SK-N-SH (cell line): Measurements from ENCODE around the gene CHL1. TPM values are rescaled to one million over a fixed set of nuclear protein-coding genes. Genes with fewer than 3 reads are reported as not detected.

ENCODE experiments used
- CTCF ChIA-PET: fragments of 300-600, 350-600 bp; formaldehyde crosslinking; extraction: SDS; loops from one replicate; lab custom pipeline; 2021; lab: Yijun Ruan, JAX
- POLR2A ChIA-PET: fragments of 350-600 bp; sonication (Branson Sonifier 250); formaldehyde crosslinking; extraction: SDS; loops from one replicate; lab custom pipeline; 2020; ENCODE audit warnings: antibody characterized with exemption, inconsistent platforms; lab: Yijun Ruan, JAX
- DNase-seq: peaks from one replicate; pipeline ENCODE4 v3.0.0; 2012
- H2AFZ ChIP-seq: fragments of 200-600 bp; sonication (generic); 2 replicates; pipeline ENCODE4 v1.8.1; 2016; ENCODE audit warnings: antibody characterized with exemption, mild to moderate bottlenecking, low read depth
- H3F3A ChIP-seq: fragments of 200-600 bp; sonication (generic); replicated peaks from 2 replicates; pipeline ENCODE3; 2016; ENCODE audit warnings: antibody characterized with exemption, mild to moderate bottlenecking; ENCODE audit not compliant: insufficient read depth
- H3K27ac ChIP-seq, 2 experiments: fragments of 200-500 bp in 1 of 2; fragments of 200-600 bp in 1 of 2; sonication (Bioruptor generic) in 1 of 2; sonication (generic), shearing (Covaris generic) in 1 of 2; 2 replicates each; pipeline versions ENCODE4 v1.5.1 to v1.6.1; 2014 to 2016; ENCODE audit warnings: low read depth in 2 of 2, inconsistent platforms in 1 of 2, low read length in 1 of 2, mild to moderate bottlenecking in 1 of 2, mixed read lengths in 1 of 2
- H3K27me3 ChIP-seq: fragments of 200-600 bp; sonication (generic), shearing (Covaris generic); 2 replicates; pipeline ENCODE4 v1.6.1; 2016; ENCODE audit warnings: mixed run types; ENCODE audit not compliant: insufficient read depth
- H3K36me3 ChIP-seq, 2 experiments: fragments of 200-500 bp in 1 of 2; fragments of 200-600 bp in 1 of 2; sonication (Bioruptor generic) in 1 of 2; sonication (generic) in 1 of 2; replicated peaks in 1 of 2; 2 replicates each; pipeline versions ENCODE3 to v1.5.1; 2014 to 2016; ENCODE audit warnings: low read length in 1 of 2, mild to moderate bottlenecking in 1 of 2; ENCODE audit not compliant: insufficient read depth in 2 of 2, control insufficient read depth in 1 of 2
- H3K4me1 ChIP-seq, 2 experiments: fragments of 200-500 bp in 1 of 2; fragments of 200-600 bp in 1 of 2; sonication (Bioruptor generic) in 1 of 2; sonication (generic), shearing (Covaris generic) in 1 of 2; 2 replicates each; pipeline versions ENCODE4 v1.5.1 to v1.6.1; 2014 to 2016; ENCODE audit warnings: low read depth in 1 of 2, low read length in 1 of 2, mixed run types in 1 of 2; ENCODE audit not compliant: insufficient read depth in 2 of 2, control insufficient read depth in 1 of 2
- H3K4me2 ChIP-seq: fragments of 200-600 bp; sonication (generic), shearing (Covaris generic); 2 replicates; pipeline ENCODE4 v1.6.1; 2017; ENCODE audit warnings: mixed run types
- H3K4me3 ChIP-seq, 2 experiments: fragments of 200-500 bp in 1 of 2; fragments of 200-600 bp in 1 of 2; sonication (Bioruptor generic) in 1 of 2; sonication (generic), shearing (Covaris generic) in 1 of 2; 2 replicates each; pipeline versions ENCODE4 v1.5.1 to v1.8.1; 2014 to 2016; ENCODE audit warnings: low read depth in 2 of 2, inconsistent platforms in 1 of 2, low read length in 1 of 2, mild to moderate bottlenecking in 1 of 2, mixed read lengths in 1 of 2, moderate library complexity in 1 of 2
- H3K79me2 ChIP-seq: fragments of 200-600 bp; sonication (generic); 2 replicates; pipeline ENCODE4 v1.8.1; 2017; ENCODE audit warnings: mild to moderate bottlenecking; ENCODE audit not compliant: insufficient read depth
- H3K9ac ChIP-seq: fragments of 200-600 bp; sonication (generic); 2 replicates; pipeline ENCODE4 v1.6.1; 2017; ENCODE audit warnings: mixed run types
- H3K9me2 ChIP-seq: fragments of 200-600 bp; sonication (generic); 2 replicates; pipeline ENCODE4 v1.6.1; 2017; ENCODE audit warnings: mixed run types
- H3K9me3 ChIP-seq: fragments of 200-600 bp; sonication (generic); 2 replicates; pipeline ENCODE4 v1.6.1; 2017; ENCODE audit warnings: mixed run types, mild to moderate bottlenecking, moderate library complexity
- H4K20me1 ChIP-seq: fragments of 200-600 bp; sonication (generic); 2 replicates; pipeline ENCODE4 v1.6.1; 2017; ENCODE audit warnings: mild to moderate bottlenecking, mixed run types; ENCODE audit not compliant: insufficient read depth
- ELF1 ChIP-seq: IDR thresholded peaks from 2 replicates; pipeline ENCODE4 v1.4.0; 2012
- EZH2phosphoT487 ChIP-seq: fragments of 200-600 bp; sonication (generic); IDR thresholded peaks from 2 replicates; pipeline ENCODE4 v1.6.1; 2017; ENCODE audit warnings: low read depth, mixed run types, mild to moderate bottlenecking, antibody characterized with exemption, moderate library complexity, borderline replicate concordance
- GABPA ChIP-seq: IDR thresholded peaks from 2 replicates; pipeline ENCODE4 v1.4.0; 2012; ENCODE audit warnings: low read depth, mild to moderate bottlenecking
- GATA2 ChIP-seq: sonication (generic); formaldehyde crosslinking; IDR thresholded peaks from 2 replicates; pipeline ENCODE4 v1.5.0; 2020; ENCODE audit warnings: mild to moderate bottlenecking, missing genetic modification reagents
- IRF3 ChIP-seq: fragments of 150-350 bp; IDR thresholded peaks from 2 replicates; pipeline ENCODE4 v1.6.1; 2016; ENCODE audit warnings: mild to moderate bottlenecking, low read depth, low read length
- MEF2A ChIP-seq: IDR thresholded peaks from 2 replicates; pipeline ENCODE4 v1.4.0; 2012; ENCODE audit warnings: low read depth, borderline replicate concordance
- NFIC ChIP-seq: IDR thresholded peaks from 2 replicates; pipeline ENCODE4 v1.4.0; 2012; ENCODE audit warnings: borderline replicate concordance
- POLR2AphosphoS5 ChIP-seq: IDR thresholded peaks from 2 replicates; pipeline ENCODE4 v1.6.1; 2012; ENCODE audit warnings: low read depth, low read length
- RAD21 ChIP-seq: IDR thresholded peaks from 2 replicates; pipeline ENCODE4 v1.6.1; 2012; ENCODE audit warnings: mild to moderate bottlenecking, low read length
- RCOR1 ChIP-seq: fragments of 150-350 bp; IDR thresholded peaks from 2 replicates; pipeline ENCODE4 v1.6.1; 2017; ENCODE audit warnings: antibody characterized with exemption, low read length
- REST ChIP-seq: IDR thresholded peaks from 2 replicates; pipeline ENCODE4 v1.6.1; 2012; ENCODE audit warnings: mild to moderate bottlenecking, low read depth, low read length, moderate library complexity
- RFX5 ChIP-seq: IDR thresholded peaks from 2 replicates; pipeline ENCODE4 v1.6.1; 2012; ENCODE audit warnings: mild to moderate bottlenecking, improper control_type of control experiment, low read length
- RXRA ChIP-seq: IDR thresholded peaks from 2 replicates; pipeline ENCODE4 v1.4.0; 2012; ENCODE audit warnings: low read depth, mild to moderate bottlenecking, borderline replicate concordance
- SIN3A ChIP-seq: IDR thresholded peaks from 2 replicates; pipeline ENCODE4 v1.6.1; 2012; ENCODE audit warnings: low read depth, mild to moderate bottlenecking, low read length, moderate library complexity, borderline replicate concordance
- SMC3 ChIP-seq: IDR thresholded peaks from 2 replicates; pipeline ENCODE4 v1.6.1; 2012; ENCODE audit warnings: low read depth, low read length, improper control_type of control experiment
- TAF1 ChIP-seq: IDR thresholded peaks from 2 replicates; pipeline ENCODE4 v1.6.1; 2012; ENCODE audit warnings: low read depth, mild to moderate bottlenecking, low read length, moderate library complexity, borderline replicate concordance
- TEAD4 ChIP-seq: IDR thresholded peaks from 2 replicates; pipeline ENCODE4 v1.4.0; 2012; ENCODE audit warnings: mild to moderate bottlenecking, borderline replicate concordance; ENCODE audit not compliant: insufficient read depth
- USF1 ChIP-seq: IDR thresholded peaks from 2 replicates; pipeline ENCODE4 v1.4.0; 2012; ENCODE audit warnings: low read depth, borderline replicate concordance
- YY1 ChIP-seq: IDR thresholded peaks from 2 replicates; pipeline ENCODE4 v1.4.0; 2012; ENCODE audit warnings: low read depth, mild to moderate bottlenecking
- WGBS: methylation state at CpG from one replicate; pipeline ENCODE4 v1.1.6; 2017; ENCODE audit warnings: low lambda C conversion rate; 5-methylcytosine and 5-hydroxymethylcytosine counted together
- polyA plus RNA-seq, 3 experiments: library from polyadenylated mRNA; depleted of rRNA; stranded (reverse); fragments of >200 nt; gene quantifications; 2 replicates each; pipeline ENCODE4 v1.2.3, GENCODE V29; 2012
- TF ChIP-seq, protein P1 (sequence below): fragments of 150-350 bp; IDR thresholded peaks from 2 replicates; pipeline ENCODE4 v1.6.1; 2017; ENCODE audit warnings: antibody characterized with exemption, low read length, low read depth, borderline replicate concordance

Gene CHL1
- polyA plus RNA-seq, 1 of the 3 experiments (the other 2 are of a cell fraction): not detected

DNA sequence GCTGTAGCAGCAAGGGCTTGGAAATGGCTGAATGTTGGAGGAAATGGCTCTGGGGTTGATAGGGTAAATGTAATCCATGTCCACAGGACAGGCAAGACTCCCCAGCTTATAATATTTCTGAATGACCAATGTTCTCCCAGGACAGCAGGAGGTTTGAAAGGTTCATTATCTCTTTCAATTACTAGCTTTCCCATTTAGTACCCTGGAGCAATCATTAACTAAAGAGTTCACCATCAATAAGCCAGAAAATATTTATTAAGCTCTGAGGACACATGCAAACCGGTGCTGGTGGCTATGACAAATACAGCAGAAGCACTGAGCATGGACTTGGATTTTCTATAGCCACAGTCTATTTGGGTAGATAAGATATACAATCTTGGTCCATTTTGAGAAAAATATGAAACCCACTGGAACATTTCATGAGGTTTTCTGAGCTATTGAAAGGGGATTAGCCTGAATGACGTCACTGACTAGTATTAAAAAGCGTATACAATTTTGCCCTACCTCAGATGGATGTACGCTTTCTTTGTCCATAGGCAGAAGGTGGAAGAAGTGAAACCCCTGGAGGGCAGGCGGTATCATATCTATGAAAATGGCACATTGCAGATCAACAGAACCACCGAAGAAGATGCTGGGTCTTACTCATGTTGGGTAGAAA lies 166.2 kb downstream of the CHL1 start (continued):
- no peak for TF ChIP-seq IRF3
- TF ChIP-seq, protein P1, sequence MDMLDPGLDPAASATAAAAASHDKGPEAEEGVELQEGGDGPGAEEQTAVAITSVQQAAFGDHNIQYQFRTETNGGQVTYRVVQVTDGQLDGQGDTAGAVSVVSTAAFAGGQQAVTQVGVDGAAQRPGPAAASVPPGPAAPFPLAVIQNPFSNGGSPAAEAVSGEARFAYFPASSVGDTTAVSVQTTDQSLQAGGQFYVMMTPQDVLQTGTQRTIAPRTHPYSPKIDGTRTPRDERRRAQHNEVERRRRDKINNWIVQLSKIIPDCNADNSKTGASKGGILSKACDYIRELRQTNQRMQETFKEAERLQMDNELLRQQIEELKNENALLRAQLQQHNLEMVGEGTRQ: no peak

DNA sequence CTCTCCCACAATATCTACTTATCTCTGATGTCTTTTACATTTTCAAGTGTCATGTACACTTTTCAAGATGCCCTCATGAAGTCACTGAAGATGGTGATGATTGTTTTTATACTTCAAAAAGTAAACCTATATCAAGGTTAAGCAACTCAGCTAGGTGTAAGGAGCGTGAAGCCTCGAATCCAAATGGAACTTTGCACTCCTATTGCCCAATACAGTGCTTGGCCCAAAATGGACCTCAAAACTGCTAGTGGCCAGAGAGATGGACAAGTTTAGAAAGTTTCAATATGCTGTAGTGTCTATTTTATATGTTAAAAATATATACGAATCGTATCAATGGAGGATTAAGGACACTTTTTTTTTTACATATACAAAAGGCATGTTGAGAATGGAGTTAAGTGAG lies 167.7 kb downstream of the CHL1 start:
- Histone ChIP-seq H3K4me3 (no peak overlapping the region), H3K9me3 (no peaks in the 10 kb centered on the region), H3K4me2 (no peak overlapping the region), H3K36me3 (no peaks in the 10 kb centered on the region), H3K27me3 (no peaks in the 10 kb centered on the region), H4K20me1 (no peaks in the 10 kb centered on the region), H2AFZ (no peak overlapping the region), H3K79me2 (no peaks in the 10 kb centered on the region), H3K9me2 (no peaks in the 10 kb centered on the region), H3K4me1 (no peaks in the 10 kb centered on the region), H3F3A (no peaks in the 10 kb centered on the region), H3K27ac (no peak overlapping the region), H3K9ac (no peak overlapping the region)
- WGBS: 36% methylated on average over 4 of the region's 4 CpGs
- POLR2A ChIA-PET: no interaction called here
- CTCF ChIA-PET: interaction anchor here (0.9 kb wide), 1 partner anchor 10 kb away, joined by 5 read pairs; no protein-coding TSS in a partner anchor
- TF ChIP-seq YY1 (no peak), SMC3 (no peak), POLR2AphosphoS5 (no peak), RAD21 (no peak), RFX5 (no peak)
- no peak for DNase-seq

GRCh38 chr3:365268-365667 lies 168.7 kb downstream of the CHL1 start:
- no peak for DNase-seq
- no peak overlapping the region for H3K27ac ChIP-seq
- no peak overlapping the region for H3K4me2 ChIP-seq
- TF ChIP-seq NFIC (no peak), TEAD4 (no peak), POLR2AphosphoS5 (no peak), SIN3A (no peak), TAF1 (no peak), RCOR1 (no peak), GATA2 (CRISPR knock-in tag) (no peak), REST (no peak), YY1 (no peak), MEF2A (no peak), EZH2phosphoT487 (no peak), RXRA (no peak), ELF1 (no peak), GABPA (no peak), USF1 (no peak), SMC3 (no peak), RFX5 (no peak)

More at GRCh38 chr3:365268-365667, 168.7 kb downstream of the CHL1 start:
- H3K9ac ChIP-seq: no peak overlapping the region
- ChIA-PET POLR2A (no interaction called here), CTCF (no interaction called here)
- WGBS: 7% methylated on average over 1 of the region's 1 CpG
- H3F3A ChIP-seq: no peaks in the 10 kb centered on the region
- no peaks in the 10 kb centered on the region for H3K79me2 ChIP-seq
- H3K36me3 ChIP-seq: no peaks in the 10 kb centered on the region
- no peaks in the 10 kb centered on the region for H3K27me3 ChIP-seq
- no peak overlapping the region for H3K4me3 ChIP-seq
- no peak overlapping the region for H2AFZ ChIP-seq
- no peaks in the 10 kb centered on the region for H3K9me3 ChIP-seq
- no peaks in the 10 kb centered on the region for H4K20me1 ChIP-seq
- H3K4me1 ChIP-seq: no peaks in the 10 kb centered on the region
- no peaks in the 10 kb centered on the region for H3K9me2 ChIP-seq
